GM21447 (cell line): ENCODE data around the gene EN2.

ENCODE experiments used
- ATAC-seq: cut with Tn5 transposase; IDR thresholded peaks from one replicate; pipeline ENCODE4 v1.9.1; 2021; ENCODE audit not compliant: unreplicated experiment

EN2 gene

GRCh38 chr7:155458111-155458877 lies at the start of gene EN2:
EN2 (plus strand) TSS chr7:155458129; CDS start chr7:155458378, 249 bp downstream.
- ATAC-seq: no peak

GRCh38 chr7:155408651-155409586 lies 49.0 kb upstream of the EN2 start:
- ATAC-seq: no peak

- no peak for ATAC-seq
Measured at GRCh38 chr7:155409980-155410379, 47.9 kb upstream of the EN2 start.

- ATAC-seq: no peak
Measured at GRCh38 chr7:155410431-155410830, 47.5 kb upstream of the EN2 start.

- ATAC-seq: no peak
Measured at GRCh38 chr7:155411718-155412415, 46.1 kb upstream of the EN2 start.

- peak; percentile 83 for ATAC-seq
Measured at GRCh38 chr7:155412416-155413253, 45.3 kb upstream of the EN2 start.

- ATAC-seq: no peak
Measured at GRCh38 chr7:155414547-155415492, 43.1 kb upstream of the EN2 start.

- ATAC-seq: no peak
Measured at GRCh38 chr7:155416646-155417380, 41.1 kb upstream of the EN2 start.

- no peak for ATAC-seq
Measured at GRCh38 chr7:155418304-155418703, 39.6 kb upstream of the EN2 start.

- no peak for ATAC-seq
Measured at GRCh38 chr7:155418941-155419755, 38.8 kb upstream of the EN2 start.

- no peak for ATAC-seq
Measured at GRCh38 chr7:155420116-155420515, 37.8 kb upstream of the EN2 start.

- no peak for ATAC-seq
Measured at GRCh38 chr7:155422151-155422550, 35.8 kb upstream of the EN2 start.

- ATAC-seq: no peak
Measured at GRCh38 chr7:155422599-155423336, 35.2 kb upstream of the EN2 start.

GRCh38 chr7:155423337-155424285 lies 34.3 kb upstream of the EN2 start:
- ATAC-seq: no peak

- no peak for ATAC-seq
Measured at GRCh38 chr7:155424301-155425010, 33.5 kb upstream of the EN2 start.

- no peak for ATAC-seq
Measured at GRCh38 chr7:155425011-155425340, 33.0 kb upstream of the EN2 start.
